Stimulated activated CD4-positive, alpha-beta T cell treated with anti-CD3 and anti-CD28 coated beads, Interleukin-4, amount 100 ng/mL, for 4 hours (primary cell): ENCODE data around the gene PDAP1.
A peak's percentile ranks its signal among the peaks of the same experiment; 100 is the strongest.
"Not testable (repeated sequence)": the region's sequence is repeated elsewhere in the genome, so short reads cannot be mapped to it uniquely, and the experiment has no call there.

Source experiments
- DNase-seq, 2 experiments: peaks; one replicate each; pipeline ENCODE4 v3.0.0-alpha.2; 2020

Gene PDAP1

DNA sequence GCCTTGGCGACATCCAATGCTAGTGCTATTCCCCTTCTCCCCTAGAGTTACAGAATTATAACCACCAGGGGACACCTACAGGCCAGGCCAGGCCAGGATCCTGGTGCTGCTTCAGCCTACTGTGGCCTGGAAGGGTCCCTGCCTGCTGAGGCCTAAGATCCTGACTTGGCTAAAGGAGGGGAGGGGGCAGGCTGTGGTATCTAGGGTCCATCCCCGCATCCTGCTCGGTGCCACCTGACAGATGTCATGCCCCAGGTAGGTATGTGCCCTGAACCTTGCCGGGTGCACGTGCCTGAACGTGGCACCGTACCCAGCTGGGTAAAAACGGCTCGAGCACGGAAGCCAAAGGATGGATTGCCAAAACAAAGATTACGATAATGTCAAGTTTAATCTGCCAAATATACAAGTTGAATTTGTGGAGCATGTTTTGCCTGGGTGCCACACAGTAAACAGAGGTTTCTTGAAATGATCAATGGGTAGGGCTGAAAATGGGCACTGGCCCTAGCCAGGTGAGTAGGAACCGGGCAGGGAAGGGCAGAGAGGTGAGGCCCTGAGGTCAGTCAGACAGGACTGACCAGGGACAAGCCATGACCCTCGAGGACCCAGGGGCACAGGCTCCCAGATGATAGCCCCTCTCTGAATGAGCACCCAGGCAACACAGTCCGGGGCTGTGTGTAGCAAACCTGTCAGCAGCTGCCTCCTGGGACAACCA lies 12.6 kb downstream of the PDAP1 start:
- DNase-seq: no peak

DNA sequence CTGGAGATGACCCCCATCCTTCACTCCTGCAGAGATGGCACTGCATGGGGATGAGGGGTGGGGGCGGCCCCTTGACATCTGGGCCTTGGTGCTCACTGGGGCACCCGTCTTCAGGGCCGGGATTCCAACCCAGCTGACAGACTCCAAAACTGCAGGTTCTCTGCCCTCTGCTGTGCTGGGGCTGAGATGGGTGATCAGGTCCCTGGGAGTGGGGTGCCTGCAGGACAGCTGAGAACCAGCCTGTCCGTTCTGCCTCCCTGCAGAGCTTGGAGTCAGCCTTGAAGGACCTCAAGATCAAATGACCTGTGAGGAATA lies 14.3 kb downstream of the PDAP1 start:
- DNase-seq: no peak

DNA sequence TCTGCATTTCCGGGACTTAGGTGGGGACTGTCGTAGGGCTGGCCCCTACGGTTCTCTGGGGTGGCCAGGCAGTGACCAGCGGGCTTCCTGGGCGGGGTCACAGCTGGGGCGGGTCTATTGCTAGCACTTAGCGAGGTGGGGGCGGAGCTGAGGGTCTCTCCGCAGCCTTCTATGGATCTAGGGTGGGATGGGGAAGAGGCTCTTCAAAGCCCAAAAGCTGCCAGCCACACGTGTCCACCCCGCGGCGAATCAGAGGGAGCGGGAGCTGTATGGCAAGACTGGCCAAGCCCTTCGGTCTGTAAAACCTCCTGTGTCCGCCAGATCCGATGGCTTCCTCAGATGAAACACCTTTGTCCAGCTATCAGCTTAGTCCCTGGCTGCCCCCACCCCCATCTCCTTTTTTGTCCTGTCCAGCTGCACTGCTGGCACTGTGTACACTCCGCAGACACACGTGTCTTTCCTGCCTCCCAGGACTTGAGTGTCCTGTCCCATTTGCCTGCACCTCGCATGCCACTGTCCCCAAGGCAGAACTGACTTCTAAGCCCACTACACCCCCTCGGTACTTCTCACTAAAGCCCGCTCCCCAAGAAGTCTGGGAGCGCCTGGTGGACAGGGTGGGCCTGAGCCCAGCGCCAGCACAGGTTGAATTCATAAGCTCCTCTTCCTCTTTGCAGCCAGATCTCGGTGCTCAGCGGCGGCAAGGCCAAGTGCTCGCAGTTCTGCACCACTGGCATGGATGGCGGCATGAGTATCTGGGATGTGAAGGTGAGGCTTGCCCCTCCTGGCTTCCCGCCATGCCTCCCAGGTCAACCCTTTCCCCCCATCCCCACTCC lies 14.8 kb downstream of the PDAP1 start:
- no peak for DNase-seq

DNA sequence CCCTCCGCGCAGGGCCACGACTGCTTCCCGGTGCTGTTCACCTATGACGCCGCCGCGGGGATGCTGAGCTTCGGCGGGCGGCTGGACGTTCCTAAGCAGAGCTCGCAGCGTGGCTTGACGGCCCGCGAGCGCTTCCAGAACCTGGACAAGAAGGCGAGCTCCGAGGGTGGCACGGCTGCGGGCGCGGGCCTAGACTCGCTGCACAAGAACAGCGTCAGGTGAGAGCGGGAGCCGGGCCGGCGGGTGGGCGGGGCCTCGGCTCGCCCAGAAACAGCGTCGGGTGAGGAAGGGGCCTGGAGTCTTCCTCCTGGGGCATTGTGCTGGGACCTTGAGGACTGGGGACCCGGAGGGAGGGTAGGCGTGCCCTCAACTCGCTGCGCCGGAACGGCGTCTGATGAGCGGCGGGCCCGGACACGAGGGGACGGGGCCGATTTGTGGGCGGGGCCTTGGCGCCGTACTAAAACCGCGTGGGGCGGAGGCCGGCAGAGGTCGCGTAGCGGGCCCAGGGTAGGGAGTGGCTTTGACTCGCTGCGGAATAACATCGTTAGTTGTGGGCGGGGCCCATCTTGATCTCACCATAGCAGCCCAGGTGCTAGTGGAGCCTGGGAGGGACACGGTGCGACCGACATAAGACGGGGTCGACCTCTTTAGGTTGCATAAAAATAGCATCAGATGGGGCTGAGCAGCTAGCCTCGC lies 15.6 kb downstream of the PDAP1 start:
- peak; percentile 73 to 81 for DNase-seq

DNA sequence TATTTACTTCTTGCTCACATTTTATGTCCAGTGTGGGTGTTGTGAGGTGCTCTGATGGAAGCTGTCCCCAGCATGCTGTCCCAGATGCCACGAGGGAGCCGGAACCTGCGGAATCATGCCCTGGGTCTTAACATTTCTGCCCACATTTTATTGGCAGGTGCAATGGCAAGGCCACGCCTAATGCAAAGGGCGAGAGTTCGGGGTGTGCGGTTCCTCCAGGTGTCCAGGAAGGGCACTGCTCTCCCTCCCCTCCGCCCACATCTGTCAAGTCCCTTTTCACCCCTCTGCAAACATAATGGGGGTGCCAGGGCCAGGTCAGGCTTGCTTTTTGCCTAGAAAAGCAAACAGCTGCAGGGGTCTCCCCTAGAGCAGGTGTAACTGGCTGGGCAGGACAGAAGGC lies 16.4 kb downstream of the PDAP1 start:
- no peak for DNase-seq

DNA sequence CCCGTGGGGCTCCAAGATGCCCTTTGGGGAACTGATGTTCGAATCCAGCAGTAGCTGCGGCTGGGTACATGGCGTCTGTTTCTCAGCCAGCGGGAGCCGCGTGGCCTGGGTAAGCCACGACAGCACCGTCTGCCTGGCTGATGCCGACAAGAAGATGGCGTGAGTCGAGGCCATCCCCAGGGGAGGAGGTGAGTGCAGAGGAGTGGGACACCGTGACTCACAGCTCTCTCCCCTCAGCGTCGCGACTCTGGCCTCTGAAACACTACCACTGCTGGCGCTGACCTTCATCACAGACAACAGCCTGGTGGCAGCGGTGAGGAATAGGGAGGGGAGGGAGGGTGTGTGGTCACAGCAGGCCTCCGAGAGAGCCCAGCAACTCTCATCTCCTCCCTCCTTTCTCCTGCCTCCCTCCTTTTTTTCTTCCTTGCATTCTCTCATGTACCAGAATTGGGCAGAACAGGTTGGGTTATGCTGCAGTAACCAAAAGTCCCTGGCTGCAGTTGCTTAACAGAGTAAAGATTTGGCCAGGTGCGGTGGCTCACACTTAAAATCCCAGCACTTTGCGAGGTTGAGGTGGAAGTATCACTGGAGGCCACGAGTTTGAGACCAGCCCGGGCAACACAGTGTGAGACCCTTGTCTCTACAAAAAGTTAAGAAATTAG lies 17.3 kb downstream of the PDAP1 start:
- DNase-seq: no peak

DNA sequence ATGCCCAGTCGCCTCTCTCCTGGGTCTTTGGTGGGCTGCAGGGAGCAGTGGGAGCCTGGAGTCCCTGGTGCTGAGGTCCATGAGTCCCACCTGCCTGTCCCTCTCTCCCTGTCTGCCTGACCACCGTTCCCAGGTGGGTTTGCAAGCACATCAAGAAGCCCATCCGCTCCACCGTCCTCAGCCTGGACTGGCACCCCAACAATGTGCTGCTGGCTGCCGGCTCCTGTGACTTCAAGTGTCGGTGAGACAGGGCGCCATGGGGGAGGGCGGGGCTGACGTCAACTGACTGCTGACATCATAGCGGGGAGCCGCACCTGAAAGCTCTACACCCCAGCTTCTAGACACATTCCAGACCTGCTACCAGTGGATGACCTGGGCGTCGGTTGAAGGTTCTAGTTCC lies 18.6 kb downstream of the PDAP1 start:
- no peak for DNase-seq

DNA sequence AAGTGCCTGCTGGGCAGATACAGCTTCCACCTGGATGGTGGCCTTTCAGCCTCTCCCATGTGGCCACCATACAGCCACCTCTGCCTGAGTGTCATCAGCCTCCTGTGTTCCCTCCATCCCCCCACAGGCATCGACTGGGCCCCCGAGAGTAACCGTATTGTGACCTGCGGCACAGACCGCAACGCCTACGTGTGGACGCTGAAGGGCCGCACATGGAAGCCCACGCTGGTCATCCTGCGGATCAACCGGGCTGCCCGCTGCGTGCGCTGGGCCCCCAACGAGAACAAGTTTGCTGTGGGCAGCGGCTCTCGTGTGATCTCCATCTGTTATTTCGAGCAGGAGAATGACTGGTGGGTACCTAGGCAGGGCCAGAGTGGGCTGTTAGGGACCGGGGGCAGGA lies 20.5 kb downstream of the PDAP1 start:
- DNase-seq: no peak

DNA sequence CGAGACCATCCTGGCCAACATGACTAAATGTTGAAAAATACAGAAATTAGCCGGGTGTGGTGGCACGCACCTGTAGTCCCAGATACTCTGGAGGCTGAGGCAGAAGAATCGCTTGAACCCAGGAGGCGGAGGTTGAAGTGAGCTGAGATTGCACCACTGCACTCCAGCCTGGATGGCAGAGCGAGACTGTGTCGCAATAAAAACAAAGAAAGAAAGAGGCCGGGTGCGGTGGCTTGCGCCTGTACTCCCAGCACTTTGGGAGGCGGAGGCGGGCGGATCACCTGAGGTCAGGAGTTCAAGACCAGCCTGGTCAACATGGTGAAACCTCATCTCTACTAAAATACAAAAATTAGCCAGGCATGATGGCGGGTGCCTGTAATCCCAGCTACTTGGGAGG lies 21.2 kb downstream of the PDAP1 start:
- DNase-seq: not testable (repeated sequence)

DNA sequence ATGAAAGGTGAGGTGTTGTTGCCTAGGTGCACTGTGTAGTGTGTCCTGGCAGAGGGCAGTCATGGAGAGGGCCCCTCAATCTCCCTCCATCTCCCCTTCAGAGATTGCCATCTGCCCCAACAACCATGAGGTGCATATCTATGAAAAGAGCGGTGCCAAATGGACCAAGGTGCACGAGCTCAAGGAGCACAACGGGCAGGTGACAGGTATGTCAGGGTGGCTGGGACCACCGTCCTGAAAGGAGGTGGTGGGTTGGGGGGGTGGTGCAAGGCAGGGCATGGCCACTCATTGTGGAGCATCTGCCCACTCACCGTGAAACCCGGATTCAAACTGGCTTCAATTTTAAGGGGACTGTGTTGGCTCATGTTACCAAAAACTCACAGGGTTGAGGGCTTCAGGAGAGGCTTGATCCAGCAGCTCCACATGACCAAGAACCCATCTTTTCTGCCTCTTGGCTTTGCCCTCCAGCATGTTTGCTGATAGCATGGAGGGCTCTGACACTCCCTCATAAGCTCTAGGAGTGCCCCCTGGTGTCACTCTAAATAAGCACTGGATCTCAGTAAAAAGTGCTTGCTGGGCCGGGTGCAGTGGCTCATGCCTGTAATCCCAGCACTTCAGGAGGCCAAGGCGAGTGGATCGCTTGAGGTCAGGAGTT lies 21.7 kb downstream of the PDAP1 start:
- DNase-seq: peak in 1 of 2 experiments; percentile 30

DNA sequence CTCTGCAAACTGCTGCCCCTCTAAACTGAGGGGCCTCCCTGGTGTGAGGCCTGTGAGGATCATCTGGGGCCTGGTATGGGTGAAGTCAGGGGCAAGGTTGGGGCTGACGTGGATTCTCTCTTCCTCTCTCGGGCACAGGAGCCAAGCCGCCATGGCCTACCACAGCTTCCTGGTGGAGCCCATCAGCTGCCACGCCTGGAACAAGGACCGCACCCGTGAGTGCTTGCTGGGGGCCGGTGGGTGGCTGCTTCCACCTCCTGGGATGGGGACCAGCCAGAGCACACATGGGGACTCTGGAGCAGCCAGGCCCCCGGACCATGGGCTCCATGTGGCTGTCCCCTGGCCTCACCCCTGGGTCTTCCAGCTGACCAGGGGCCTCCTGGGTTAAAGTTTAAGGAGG lies 22.8 kb downstream of the PDAP1 start:
- DNase-seq: no peak

DNA sequence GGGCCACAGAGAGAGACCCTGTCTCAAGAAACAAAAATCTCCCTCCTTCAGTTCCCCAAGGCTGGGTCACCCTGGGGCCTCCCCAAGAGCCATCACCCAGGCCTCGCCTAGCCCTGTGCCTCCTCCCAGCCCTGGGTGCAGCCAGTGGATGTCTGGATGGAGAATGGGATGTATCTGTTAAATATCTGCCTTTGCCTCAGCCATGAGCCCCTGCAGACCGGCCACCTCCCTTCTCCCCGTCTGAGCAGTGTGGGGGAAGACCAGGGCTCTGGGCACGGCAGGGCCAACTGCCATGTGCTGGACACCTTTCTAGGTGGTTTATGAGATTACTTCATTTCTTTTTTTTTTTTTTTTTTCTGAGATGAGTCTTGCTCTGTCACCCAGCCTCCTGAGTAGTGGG lies 23.9 kb downstream of the PDAP1 start:
- no peak for DNase-seq

DNA sequence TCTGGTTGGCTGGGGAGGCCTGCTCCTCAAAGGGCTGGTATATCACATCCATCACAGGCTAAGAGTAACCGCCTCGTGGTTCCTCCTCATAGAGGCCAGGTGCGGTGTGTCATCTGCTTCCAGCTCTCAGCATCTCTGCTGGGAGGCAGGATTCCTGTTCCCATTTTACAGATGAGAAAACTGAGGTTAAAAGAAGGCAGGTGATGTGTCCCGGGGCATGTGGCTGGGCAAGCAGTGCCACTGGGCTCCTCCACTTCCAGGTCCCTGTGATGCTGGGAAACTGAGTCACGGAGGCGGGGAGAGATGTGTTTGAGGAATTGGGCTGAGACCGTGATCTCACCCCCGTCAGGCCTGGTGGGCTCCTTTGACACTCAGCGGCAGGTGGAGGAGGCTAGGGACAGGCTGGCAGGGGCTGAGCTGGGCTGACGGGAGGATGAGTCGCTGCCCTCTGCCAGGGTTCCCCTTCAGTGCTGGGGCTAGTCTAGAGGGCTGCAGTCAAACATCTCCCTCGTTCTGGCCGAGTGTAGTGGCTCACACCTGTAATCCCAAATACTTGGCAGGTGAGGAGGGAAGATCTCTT lies 24.5 kb downstream of the PDAP1 start:
- no peak for DNase-seq

DNA sequence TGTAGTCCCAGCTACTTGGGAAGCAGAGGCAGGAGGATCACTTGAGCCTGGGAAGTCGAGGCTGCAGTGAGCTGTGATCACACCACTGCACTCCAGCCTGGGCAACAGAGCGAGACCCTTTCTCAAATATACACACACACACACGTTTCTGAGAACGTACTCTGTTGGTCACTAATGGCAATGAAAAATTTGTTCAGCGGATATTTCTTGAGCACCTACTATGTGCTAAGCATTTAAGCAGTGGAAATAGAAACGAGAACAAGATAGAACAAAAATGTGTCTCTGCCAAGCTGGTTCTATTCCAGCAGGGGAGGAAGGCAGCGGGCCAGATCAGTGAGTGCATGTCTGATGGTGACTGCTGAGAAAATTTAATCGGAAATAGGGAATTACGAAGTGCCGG lies 25.2 kb downstream of the PDAP1 start:
- no peak for DNase-seq

DNA sequence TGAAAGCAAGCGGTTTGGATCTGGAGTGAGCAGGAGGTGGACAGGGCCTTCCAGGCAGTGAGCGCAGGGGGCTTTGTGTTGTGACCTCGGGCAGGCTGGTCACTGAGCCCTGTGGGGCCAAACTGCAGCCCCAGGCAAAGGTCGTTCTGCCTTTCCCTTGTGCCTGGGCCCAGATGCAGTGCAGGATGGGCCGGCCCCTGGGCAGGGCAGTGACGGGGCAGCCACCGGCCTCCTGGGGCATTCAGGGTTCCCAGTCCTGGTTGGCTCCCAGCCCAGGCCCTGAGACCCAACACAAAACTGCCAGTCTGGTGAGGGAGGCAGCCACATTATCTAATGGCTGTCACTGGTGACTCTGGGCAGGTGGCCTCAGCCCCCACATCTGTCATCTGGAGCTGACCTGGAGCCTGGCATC lies 26.7 kb downstream of the PDAP1 start:
- no peak for DNase-seq

DNA sequence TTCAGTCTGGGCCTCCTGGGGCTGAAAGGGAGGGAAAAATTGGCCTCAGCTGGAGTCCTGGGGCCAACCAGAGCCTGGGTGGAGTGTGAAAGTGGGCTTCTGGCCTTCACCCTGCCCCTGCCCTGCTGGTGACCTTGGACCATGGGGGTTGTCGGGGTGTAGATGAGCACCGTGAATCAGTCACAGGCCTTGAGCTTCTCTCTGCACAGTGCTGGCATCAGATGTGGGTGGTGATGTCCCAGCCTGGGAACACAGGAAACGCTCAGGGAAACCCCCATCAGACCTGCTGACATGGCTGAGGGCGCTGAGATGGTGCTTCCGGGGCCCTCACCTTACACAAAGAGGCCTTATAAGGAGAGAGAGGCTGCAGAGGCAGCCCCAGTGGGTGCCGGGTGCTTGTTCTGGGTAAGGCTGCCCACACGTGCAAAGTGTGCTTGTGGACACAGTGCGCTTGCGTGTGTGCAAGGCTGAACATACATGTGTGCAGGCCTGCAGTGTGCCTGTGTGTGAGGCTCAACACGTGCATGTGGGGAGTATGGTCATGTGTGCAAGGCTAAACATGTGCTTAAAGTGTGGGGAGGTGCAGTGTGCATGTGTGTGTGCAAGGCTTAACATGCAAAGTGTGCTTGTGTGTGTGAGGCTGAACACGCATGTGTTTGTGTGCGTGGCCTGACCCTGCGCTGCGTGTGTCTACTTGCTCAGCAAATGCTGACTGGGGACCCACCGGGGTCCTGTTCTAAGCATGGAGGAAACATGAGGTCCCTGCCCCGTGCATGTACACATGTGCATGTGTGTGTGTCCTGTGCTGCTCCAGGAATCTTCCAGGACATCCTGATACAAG lies 27.4 kb downstream of the PDAP1 start:
- peak; percentile 77 to 94 for DNase-seq

DNA sequence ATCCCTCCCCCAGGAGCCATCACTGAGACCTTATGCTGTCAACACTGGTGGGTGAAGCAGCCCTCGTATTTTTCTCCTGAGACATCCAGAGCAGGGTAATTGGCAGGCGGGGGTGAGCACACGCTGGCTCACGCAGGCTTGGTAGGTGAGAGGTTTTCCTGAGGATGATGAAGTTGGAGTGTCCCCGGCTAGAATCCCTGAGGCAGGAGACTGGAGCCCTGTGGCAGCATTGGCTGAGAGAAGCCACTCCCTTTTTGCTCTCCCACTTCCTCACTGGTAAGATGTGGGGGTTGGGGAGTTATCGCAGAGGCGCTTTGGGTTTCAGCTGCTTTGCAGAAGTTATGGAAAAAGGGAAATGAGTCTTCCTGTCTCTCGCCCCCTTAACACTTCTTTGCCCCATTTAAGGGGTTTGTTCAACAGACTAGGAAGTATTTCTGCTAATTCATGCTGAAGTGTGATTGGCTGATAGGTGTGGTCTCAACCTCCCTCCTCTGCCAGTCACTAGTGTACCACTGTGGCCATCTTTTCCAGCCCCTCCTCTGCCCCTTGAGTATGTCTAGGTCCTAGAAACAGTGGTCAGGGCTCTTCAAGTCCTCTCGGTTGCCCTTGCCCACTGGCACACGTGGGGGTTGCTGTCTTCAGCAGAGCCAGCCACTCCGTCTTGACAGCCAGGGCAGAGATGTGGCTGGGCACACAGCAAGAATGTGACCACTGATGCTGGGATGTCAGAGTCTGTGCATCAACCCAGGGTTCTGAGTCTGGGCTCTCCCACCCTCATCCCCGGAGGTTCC lies 28.2 kb downstream of the PDAP1 start:
- DNase-seq: peak in 1 of 2 experiments; percentile 22

DNA sequence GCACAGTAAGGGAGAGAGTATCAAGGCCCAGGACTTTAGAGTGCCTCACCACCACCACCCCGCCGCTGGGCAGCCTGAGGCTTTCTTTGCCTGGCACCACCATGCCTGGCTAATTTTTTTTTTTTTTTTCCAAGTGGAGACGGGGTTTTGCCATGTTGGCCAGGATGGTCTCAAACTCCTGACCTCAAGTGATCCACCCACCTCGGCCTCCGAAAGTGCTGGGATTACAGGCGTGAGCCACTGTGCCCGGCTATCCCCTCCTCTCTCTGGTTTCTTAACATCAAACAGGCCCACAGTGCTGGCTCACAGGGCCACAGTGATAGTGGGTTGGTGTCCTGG lies 28.7 kb downstream of the PDAP1 start:
- not testable (repeated sequence) for DNase-seq

DNA sequence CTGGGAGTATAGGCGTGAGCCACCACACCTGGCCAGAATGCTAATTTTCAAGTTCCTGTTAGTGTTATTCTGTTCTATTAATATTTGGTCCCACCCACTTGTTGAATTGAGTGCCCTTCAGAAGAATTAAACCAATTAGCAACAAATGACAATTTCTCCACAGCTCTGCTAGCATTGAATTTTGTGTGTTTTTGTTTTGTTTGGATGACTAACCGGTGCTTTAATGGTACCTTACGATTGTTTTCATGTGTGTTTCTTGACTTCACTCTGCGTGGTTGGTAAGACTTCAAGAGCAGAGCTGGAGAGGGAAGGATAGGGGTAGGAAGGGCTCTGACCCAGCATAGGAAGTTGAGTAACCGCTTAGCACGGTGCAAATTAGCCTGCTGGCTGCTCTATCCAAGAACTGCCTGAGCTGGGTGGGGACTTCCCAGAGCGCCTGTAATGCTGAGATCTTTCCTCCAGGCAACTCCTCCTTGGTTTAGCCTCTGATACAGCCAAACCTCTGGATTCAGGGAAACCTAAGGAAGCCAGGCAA lies 29.3 kb downstream of the PDAP1 start:
- peak in 1 of 2 experiments; percentile 54 for DNase-seq

DNA sequence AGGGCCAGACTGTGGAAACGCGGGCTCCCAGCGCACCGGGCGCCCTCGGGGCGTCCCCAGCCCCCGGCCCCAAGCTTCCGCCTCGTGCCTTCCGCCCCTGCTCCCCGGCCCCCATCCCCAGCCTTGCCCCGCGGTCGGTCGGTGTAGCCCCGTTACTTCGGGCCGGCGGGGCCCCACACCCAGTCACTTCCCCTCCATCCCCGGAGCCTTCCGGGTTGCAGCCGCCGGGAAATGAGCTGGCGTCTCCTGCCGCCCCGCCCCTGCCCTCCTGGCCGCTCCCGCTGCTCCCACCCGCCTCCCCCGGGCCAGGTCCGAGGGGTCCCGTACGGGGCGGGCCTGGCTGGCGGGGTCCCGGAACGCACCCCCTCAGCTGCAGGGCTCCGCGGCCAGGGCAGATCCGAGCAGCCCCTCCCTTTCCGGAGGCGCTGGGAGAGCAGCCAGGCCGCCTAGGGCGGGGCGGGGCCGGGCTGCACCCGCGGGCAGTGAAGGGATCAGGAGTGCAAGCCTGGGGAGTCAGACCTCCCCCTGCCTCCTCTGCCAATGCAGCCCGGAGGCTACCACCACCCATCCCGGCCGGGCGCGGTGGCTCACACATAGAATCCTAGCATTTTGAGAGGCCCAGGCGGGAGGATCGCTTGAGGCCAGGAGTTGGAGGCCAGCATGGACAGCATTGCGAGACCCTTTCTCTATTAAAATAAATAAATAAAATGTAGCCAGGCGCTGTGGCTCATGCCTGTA lies 33.2 kb downstream of the PDAP1 start:
- DNase-seq: peak; percentile 42 to 62
